Lung microvascular endothelial cell (primary cell): ENCODE results near the gene TLR10. TPM values are rescaled to one million over a fixed set of nuclear protein-coding genes. Genes with fewer than 3 reads are reported as not detected.

Experiments
- DNase-seq, 2 donors: peaks; one replicate each; pipeline versions ENCODE4 v3.0.0 to v3.0.0-alpha.2; 2010; ENCODE audit warnings: low read depth in 2 of 2
- total RNA-seq: library from RNA; depleted of rRNA; stranded (reverse); fragments of >200 nt; gene quantifications from 2 replicates; pipeline ENCODE4 v1.2.1, GENCODE V29; 2014

Gene TLR10
- total RNA-seq, 1 donor from 2014 or later: not detected

DNA sequence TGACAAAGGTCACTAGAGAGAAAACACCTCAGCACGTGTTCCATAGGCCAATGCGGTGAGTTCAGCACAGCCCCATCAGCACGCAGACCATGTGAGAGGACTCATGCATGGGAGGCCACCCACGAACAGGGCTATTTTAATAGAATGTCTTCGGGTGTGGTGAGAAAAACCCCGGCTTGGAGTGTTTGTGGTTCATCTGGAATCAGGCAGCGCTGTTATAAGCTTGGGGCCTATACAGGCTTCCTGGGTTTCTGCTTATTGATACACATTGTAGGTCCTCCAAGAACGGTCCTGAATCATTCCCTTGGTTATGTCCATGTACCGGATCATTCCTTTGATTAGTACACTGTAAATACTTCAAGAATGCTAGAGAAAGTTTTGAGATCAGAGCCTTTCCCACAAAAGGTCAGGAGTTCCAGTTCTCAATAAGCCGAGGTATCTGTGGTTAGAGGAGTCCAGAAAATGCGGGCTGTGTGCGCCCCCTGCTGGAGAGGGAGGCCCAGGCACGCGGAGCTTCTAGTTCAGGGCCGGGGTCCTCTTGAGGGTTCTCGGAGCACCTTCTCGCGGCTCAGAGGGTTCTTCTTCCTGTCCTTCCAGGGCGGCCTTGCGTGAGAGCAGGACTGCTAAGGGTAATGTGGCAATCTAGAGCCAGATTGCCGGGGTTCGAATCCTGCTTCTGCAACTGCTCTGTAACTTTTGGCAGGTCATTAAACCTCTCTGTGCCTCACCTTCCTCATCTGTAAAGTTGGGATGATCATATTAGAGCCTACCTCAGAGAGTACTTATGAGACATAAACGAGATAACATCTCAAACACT is 51.8 kb downstream of the TLR10 start:
- peak; percentile 77 to 78 for DNase-seq

DNA sequence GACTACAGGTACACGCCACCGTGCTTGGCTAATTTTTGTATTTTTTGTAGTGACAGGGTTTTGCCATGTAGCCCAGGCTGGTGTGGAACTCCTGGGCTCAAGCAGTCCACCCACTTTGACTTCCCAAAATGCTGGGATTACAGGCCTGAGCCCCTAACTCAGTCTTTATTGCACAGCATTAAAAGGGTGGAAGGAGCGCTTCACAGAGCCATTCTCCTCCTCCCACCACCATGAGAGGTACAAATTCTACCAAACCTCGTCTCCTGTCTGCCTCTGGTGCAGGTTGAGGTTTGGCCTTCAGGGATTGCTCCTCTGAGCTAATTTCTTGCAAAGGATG is 52.3 kb downstream of the TLR10 start:
- no peak for DNase-seq

DNA sequence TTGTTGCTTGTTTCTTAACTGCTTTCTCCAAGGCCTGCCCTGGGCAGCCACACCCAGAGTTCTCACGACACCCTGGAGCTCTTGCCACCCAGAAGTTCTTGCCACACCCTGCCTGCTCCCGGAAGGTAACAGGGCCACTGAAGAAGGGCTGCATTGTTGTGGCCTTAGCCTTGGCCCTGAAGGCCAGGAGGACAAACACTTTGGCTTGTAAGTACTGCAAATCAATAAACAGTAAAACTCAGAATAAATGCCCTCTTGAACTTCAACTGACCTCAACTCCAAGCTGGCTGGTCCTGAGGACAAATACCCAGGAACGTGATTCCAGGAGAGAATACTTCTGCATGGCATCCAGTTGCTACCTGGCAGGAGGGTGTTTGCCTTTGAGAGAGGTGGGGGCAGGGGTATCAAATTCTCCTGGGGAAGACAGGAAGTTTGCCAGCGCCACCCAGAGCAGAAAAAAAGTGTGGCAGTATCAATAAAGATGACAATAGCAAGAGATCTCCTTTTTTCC is 54.1 kb downstream of the TLR10 start:
- DNase-seq: no peak

DNA sequence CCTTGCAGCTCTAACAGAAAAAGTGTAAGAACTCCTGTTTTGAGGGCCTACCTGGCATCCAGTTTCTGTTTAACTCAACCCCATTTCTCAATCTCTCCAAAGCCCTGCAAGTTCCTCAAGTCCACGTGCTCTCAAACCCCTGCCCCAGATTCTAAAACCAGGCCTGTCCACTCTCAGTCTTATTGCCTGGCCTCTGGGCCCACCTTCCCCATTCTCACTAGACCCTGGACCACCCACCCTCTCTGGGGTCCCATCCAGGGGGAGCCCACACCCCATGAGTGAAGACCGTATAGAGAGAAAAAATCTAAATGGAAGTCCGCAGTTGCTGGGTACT is 58.3 kb downstream of the TLR10 start:
- DNase-seq: no peak

DNA sequence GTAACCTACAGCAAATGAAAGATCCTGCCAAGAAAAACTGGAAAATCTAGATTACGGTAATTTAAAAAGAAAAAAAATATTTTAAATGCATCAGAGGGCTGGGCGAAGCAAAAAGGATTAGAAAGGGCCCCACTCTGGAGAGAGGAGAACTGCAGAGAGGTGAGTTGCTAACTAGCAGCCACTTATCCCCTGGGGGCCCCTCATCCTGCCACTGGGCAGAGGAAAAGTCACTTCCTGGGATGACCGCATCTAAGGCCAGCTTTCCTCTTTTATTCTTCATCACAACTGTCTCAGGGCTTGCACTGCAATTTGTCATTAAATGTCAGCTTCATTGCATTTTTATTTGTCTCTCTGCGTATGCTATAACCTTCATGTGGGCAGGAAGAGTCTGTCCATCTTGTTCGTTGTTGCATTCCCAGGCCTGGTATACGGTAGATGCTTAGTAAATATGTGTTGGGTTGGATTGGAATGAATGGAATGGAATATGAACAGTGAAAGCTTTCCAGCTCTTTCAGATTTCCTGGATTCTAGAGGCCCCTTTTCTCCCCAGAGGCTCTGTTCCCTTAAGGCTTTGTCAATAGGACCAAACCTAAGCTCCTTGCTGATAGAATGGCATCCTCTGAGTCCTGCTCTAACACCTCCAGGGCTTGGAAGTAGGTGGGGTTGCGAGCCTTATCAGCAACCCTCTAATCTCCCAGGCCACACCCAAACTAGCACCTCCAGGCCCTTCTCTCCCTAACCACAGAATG is 58.9 kb downstream of the TLR10 start:
- DNase-seq: peak in 1 of 2 donors; percentile 37

DNA sequence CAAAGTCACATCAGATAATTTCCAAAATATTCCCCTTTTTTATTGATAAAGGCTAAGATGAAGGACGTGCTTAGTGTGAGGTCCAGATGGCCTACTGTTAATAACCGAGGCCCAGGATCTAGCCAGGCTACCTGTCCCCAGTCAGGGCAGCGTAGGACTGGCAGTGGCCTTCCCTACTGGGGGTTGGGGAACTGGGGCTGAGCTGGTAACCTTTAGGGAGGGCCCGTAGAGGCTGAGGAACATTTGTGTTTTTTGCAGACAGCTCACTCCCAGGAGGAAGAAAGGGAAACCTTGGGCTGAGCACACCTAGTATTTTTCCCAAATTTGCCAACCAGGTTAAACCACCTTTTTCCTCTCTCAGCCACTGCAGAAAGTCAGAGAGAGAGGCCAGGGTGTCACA is 59.7 kb downstream of the TLR10 start:
- no peak for DNase-seq

Other genes starting within 250 kb of the TLR10 start
- gene KLF3, start 118.8 kb downstream of the TLR10 start, total RNA-seq: 17.0 and 26.8 TPM in 2 replicates
- gene TLR1, start 21.8 kb upstream of the TLR10 start, total RNA-seq: 2.6 and 5.0 TPM in 2 replicates
- under 0.01 and 0.22 TPM in 2 replicates for gene TLR6, start 73.8 kb upstream of the TLR10 start, total RNA-seq
- gene FAM114A1, start 84.8 kb upstream of the TLR10 start, total RNA-seq: 56.9 and 70.8 TPM in 2 replicates
- under 0.01 and 0.87 TPM in 2 replicates for gene TMEM156, start 249.4 kb upstream of the TLR10 start, total RNA-seq